Stimulated activated naive CD4-positive, alpha-beta T cell (primary cell): ENCODE measurements around the gene TFDP1.
"Not testable (repeated sequence)": the region's sequence is repeated elsewhere in the genome, so short reads cannot be mapped to it uniquely, and the experiment has no call there.

Experiments
- DNase-seq, 6 experiments: peaks; one replicate each; lab custom pipeline; 2025; lab: John Stamatoyannopoulos, UW

Gene TFDP1

GRCh38 chr13:113551081-113552000 lies 33.2 kb upstream of the TFDP1 start:
- DNase-seq: no peak

DNA sequence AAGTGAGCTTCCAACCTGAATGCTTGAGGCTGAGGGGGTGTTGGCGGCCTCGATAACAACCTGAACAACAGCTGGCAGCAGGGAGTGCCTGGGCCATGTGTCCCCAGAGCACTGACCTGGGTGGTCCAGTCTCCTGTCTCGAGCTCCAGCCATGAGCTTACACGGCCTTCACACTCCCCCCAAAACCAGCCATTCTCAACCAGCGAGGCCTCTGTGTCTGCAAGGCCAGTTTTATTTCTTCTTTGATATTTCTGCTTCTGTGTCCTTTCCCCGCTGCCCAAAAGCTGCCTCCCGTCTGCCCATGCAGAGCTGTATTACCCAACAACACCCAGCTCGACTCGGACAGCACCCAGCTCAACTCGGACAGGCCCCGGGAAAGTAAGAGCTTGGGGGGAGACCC lies 32.5 kb upstream of the TFDP1 start:
- DNase-seq: no peak

- DNase-seq: no peak
Measured at GRCh38 chr13:113552786-113553434, 31.6 kb upstream of the TFDP1 start.

DNA sequence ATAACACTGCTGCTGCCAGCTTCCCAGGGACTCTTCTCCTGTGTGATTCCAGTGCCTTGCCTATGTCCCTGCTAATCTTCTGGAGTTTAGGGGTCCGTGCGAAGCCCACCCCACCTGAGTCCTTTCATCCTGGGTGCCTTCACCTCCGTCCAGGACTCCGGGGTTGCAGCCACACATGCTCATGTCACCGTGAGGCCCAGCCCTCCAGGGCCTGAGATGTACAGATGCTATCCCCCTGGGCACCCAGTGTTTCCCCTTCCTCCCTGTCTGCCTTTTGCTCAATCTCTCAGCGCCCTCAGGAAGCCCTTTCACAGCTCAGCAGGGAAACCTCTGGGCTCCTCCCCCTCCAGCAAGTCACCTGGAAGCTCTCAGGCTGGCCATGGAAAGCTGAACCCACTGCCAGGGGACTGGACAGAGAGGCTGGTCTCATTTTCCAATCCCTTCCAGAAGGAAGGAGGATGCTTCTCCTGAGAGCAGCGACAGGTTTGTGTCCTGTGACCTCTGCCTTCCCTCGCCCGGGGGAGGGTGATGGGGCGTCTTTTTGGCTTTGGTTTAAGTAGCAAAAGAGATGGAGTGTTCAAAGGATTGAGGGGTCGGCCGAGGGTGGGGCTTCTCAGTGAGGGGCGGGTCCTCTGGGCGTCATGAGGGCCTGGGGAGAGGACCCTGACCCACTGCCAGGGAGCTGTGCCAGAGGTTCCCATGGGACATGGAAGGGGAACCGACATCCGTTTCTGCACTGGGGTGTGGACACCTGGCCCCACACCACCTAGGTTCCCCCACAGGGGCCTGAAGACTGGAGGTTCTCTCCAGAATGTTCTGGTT lies 30.8 kb upstream of the TFDP1 start:
- DNase-seq: no peak

GRCh38 chr13:113554333-113554700 lies 30.2 kb upstream of the TFDP1 start:
- no peak for DNase-seq

- DNase-seq: no peak
Measured at GRCh38 chr13:113555141-113555540, 29.4 kb upstream of the TFDP1 start.

DNA sequence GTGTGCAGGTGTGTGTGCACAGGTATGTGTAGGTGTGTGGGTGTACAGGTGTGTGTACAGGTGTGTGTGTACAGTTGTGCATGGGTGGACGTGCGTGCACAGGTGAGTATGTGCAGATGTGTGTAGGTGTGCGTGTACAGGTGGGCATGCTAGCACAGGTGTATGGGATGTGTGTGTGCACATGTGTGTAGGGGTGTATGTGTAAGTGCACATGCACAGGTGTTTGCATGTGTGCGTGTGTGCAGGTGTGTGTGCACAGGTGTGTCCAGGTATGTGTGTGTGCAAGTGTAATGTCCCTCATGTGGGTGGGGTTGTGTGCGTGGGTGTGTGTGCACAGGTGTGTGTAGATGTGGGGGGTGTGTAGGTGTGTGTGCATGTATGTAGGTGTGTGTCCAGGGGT lies 27.5 kb upstream of the TFDP1 start:
- DNase-seq: no peak

DNA sequence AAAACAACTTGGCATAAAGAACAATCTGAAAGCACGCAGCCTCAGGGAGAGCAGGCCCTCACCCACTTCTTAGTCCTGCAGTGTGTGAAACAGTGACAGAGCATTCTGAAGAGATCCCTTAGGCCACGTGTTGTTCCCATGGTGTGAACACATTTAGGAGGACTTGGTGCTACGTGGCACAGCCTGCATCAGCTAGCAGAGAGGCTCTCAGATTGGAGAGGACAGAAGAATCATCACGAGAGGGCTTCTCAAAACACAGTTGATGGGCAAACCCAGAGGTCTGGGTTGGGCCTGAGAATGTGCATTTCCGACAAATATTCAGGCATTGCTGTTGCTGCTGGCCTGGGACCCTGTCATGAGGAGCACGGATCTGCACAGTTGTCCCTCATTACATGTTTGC lies 26.1 kb upstream of the TFDP1 start:
- DNase-seq: no peak

DNA sequence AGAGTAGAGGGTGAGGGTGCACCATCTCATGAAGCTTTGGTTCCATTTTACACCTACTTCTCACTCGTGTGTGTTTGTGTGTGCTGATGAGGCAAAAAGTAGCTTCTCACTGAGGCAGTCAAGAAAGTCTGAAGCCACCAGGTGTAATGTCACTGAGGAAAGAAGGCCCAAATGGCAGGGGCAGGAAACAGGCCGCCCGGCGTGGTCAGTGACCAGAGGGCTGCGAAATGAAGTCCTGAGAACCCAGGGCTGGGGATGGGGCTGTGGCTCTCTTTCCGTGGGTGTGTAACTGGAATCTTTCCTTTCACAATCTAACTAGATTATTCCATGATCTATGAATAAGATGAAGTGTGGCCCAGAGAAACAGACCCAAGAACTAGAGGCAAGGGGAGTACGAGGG lies 25.5 kb upstream of the TFDP1 start:
- no peak for DNase-seq

DNA sequence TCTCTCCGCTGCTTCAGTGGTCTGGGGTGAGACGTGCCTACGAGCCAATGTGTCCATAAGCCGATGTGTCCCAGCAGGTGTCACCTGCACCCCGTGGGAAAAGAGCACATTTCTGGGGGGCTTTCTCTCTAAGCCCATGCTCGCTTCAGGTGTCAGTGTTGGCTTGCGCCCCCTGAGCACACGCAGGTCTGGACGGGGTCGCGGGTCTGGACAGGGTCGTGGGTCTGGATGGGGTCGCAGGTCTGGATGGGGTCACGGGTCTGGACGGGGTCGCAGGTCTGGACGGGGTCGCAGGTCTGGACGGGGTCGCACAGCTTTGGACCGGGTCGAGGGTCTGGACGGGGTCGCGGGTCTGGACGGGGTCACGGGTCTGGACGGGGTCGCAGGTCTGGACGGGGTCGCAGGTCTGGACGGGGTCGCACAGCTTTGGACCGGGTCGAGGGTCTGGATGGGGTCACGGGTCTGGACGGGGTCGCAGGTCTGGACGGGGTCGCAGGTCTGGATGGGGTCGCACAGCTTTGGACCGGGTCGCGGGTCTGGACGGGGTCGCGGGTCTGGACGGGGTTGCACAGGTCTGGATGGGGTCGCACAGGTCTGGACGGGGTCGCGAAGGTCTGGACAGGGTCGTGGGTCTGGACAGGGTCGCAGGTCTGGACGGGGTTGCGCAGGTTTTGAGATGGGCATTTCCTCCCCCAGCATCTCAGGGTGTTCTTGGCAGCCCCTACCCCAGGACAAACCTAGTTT lies 24.5 kb upstream of the TFDP1 start:
- DNase-seq: no peak

- no peak for DNase-seq
Measured at GRCh38 chr13:113560645-113561416, 23.7 kb upstream of the TFDP1 start.

DNA sequence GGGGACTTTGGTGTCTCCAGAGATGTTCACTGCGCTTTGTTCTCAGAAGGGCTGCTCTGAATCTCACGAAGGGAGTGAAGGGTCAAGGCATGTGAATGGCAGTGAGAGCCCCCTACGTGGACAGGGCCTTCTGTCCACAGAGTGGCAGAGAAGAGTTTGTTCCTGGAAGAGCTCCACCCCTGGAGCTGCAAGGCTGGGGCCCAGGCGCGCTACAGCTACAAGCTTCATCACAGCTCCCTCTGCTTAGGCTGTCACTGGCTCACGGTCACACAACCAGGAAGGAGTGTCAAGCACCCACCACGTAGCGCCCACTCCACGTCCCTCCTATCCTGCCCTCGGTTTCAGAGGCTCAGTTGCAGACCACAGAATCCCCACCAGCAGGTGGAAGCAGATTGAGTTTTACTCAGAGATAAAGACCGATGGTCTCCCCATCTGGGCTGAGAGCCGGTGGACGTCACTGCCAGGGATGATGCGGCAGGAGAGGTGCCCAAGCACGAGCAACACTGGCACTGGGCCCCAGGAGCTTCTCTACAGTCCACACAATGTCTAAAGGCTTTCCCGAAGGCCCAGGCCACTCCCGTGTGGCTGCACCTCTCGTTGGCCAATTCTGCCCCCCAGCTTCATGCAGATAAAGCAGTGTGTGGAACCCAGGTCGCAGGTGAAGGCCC lies 23.0 kb upstream of the TFDP1 start:
- no peak for DNase-seq

- peak in 4 of 6 experiments; percentile 6 to 43 (median 17) for DNase-seq
Measured at GRCh38 chr13:113562085-113562749, 22.3 kb upstream of the TFDP1 start.

GRCh38 chr13:113562844-113563243 lies 21.7 kb upstream of the TFDP1 start:
- DNase-seq: no peak

- DNase-seq: not testable (repeated sequence)
Measured at GRCh38 chr13:113563511-113563910, 21.0 kb upstream of the TFDP1 start.

GRCh38 chr13:113564331-113565023 lies 20.1 kb upstream of the TFDP1 start:
- no peak for DNase-seq

GRCh38 chr13:113565526-113566226 lies 18.9 kb upstream of the TFDP1 start:
- no peak for DNase-seq

GRCh38 chr13:113566227-113566561 lies 18.4 kb upstream of the TFDP1 start:
- DNase-seq: no peak

- no peak for DNase-seq
Measured at GRCh38 chr13:113567681-113568080, 16.9 kb upstream of the TFDP1 start.
